ENCODE measurements around the gene RTP5. TPM values are rescaled to one million over a fixed set of nuclear protein-coding genes. Genes with fewer than 3 reads are reported as not detected.
"Not testable (repeated sequence)": the region's sequence is repeated elsewhere in the genome, so short reads cannot be mapped to it uniquely, and the experiment has no call there.

The RTP5 gene
- polyA plus RNA-seq, 3 donors = 0.10 TPM; not detected in 2

DNA sequence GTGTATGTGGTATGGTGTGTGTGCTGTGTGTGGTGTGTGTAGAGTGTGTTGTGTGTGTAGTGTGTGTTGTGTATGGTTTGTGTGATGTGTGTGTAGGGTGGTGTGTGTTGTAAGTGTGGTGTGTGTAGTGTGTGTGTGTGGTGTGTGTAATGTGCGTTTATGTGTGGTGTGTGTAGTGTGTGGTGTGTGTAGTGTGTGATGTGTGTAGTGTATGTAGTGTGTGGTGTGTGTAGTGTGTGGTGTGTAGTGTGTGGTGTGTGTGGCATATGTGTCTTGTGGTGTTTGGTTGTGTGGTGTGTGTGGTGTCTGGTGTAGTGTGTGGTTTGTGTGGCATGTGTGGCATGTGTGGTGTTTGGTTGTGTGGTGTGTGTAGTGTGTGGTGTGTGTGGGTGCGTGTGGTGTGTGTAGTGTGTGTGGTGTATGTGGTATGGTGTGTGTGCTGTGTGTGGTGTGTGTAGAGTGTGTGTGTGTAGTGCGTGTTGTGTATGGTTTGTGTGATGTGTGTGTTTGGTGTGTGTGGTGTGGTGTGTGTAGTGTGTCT is 4.0 kb upstream of the RTP5 start:
- WGBS, 3 donors = 78 to 90% (median 89%) methylated on average over 3 of the region's 3 CpGs
- H3K27ac ChIP-seq (ENCODE audit: low read depth, low read length) = no peak overlapping the region

DNA sequence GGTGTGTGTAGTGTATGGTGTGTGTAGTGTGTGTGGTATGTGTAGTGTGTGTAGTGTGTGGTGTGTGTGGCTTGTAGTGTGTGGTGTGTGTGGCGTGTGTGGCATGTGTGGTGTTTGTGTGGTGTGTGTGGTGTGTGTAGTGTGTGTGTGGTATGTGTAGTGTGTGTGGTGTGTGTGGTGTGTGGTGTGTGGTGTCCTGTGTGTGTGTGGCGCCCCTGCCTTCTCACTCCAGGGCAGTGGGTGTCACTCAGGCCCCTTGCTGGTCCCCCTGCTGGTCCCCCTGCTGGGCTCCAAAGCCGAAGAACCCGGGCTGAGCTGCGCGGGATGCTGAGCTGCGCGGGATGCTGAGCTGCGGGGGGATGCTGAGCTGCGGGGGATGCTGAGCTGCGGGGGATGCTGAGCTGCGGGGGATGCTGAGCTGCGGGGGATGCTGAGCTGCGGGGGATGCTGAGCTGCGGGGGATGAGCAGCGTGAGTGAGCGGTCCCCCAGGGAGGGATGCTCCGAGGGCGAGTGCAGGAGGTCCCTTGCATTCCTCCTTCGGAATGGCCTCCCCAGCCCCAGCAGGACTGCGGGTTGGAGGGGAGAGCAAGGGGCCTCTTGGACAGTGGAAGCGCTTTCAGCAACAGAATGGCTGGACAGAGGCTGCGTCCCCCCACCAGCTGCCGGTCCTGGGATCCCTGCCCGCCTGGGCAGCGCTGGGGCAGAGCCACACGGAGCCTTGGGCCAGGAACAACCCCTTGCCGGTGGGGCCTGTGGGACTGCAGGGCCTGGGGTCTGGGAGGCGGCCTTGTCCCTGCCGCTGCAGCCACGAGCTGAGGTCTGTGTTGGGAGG is 3.4 kb upstream of the RTP5 start:
- WGBS, 3 donors = 12 to 26% (median 15%) methylated on average over 22 to 31 of the region's 31 CpGs
- no peak overlapping the region for H3K27ac ChIP-seq (ENCODE audit: low read depth, low read length)

DNA sequence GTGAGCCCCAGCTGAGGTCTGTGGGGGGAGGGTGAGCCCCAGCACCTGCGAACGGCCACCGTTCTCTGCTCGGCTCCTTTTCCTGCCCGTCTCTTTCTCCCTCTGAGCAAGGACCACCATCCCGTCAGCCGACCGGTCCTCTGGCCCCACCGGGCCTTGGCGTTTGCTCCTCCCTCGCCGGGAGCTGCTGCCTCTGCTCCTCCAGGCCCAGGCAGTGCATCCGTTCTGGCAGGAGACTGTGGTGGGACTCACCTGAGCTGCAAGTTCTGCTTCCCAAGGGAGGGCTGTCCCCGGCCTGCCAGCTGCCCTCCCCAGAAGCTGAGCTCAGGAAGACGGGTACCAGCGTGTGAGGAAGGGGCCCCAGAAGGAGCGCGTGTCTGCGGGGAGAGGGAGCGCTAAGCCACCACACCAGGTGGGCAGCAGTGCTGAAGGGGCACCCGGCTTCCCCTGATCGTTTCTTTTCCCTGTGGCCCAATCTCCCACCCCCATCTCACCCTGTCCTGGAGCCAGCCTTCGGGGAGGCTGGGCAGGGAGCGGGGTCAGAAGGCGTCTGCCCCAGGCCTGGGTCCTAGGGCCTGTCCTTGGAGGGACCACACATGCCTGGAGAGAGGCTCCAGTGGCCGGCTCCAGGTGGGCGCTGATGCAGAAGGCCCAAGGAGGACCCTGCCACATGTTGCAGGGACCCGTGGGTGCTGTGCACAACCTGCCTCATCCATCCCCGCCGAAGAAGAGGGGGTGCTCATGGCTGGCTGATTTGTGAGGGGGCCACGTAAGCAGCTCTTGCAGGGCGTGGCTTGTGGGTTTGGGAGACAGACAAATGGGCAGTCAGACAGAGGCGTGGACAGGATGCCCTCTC is 2.5 kb upstream of the RTP5 start:
- WGBS, 3 donors = 50 to 62% (median 51%) methylated on average over 33 of the region's 33 CpGs
- no peak overlapping the region for H3K27ac ChIP-seq (ENCODE audit: low read depth, low read length)

DNA sequence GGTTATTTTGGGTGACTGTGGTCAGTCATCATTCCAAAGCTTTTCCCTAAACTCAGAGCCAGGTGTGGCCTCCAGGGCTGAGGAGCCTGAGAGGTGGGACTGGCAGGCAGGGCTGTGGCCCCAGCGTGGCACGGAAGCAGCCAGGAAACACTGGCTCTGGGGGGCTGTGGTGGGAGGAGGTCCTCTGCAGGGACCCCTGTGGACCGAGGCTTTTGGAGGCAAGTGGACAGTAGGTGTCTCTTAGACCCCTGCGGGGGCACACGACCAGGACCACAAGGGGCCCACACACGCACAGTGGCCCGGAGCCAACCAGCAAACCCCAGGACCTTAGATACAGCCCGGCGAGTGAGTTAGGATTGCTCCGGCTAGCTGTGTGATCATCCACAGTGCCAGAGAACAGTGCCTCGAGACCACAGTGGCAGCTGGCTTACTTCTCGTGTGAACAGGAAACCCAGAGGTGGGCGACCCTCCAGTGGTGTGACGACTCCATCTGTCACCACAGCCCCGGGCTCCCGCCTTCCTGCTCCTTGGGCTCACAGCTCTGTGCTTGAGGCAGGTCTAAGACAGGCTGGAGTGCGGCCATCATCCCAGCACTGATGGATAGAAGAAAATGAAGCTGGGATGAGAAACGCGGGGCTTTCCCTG is 1.6 kb upstream of the RTP5 start:
- WGBS, 3 donors = 45 to 58% (median 47%) methylated on average over 19 of the region's 19 CpGs
- H3K27ac ChIP-seq (ENCODE audit: low read depth, low read length) = no peak overlapping the region

DNA sequence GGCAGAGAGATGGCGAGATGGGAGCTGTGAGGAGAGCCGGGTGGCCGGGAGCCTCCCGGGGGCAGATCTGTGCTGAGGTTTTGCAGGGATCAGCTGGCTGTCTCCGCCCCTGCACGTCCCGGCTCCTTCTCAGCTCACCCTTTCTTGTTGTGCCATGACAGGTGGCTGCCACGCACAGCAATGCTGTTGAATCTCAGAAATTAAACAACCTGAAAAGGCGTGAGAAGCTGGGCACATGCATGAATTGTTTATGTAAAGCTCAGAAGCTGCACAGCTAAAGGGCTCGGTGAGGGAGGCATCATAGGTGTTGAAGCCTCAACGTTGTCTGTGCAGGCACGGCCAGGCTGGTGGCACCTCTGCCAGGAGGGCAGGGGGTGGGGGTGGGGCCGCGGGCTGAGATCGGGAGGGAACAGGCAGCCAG is 858 bp upstream of the RTP5 start:
- H3K27ac ChIP-seq (ENCODE audit: low read depth, low read length) = no peak overlapping the region
- 15 to 53% (median 41%) methylated on average over 15 of the region's 15 CpGs for WGBS, 3 donors

DNA sequence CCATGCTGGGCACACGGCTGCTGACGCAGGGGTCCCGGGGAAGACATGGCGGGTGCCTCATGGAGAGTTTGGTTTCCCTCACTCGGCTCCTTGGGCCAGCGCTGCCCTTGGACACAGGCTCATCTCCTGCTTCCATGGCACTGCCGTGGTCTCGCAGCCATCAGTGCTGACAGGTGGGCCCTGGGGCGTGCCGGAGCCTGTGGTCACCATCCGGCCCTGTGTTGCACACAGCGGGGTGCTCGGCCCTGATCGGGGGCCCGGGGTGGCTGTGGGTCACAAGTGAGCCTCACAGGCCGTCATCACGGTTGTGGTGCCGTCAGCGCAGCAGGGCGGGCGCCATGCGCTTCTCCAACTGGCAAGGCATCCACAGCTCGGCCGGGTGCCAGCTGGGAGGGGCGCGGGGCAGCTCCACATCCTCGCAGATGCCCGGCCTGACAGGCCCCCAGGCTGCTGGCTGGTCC is 582 bp downstream of the RTP5 start:
- 85 to 92% (median 91%) methylated on average over 27 to 28 of the region's 28 CpGs for WGBS, 3 donors
- no peak overlapping the region for H3K27ac ChIP-seq (ENCODE audit: low read depth, low read length)

DNA sequence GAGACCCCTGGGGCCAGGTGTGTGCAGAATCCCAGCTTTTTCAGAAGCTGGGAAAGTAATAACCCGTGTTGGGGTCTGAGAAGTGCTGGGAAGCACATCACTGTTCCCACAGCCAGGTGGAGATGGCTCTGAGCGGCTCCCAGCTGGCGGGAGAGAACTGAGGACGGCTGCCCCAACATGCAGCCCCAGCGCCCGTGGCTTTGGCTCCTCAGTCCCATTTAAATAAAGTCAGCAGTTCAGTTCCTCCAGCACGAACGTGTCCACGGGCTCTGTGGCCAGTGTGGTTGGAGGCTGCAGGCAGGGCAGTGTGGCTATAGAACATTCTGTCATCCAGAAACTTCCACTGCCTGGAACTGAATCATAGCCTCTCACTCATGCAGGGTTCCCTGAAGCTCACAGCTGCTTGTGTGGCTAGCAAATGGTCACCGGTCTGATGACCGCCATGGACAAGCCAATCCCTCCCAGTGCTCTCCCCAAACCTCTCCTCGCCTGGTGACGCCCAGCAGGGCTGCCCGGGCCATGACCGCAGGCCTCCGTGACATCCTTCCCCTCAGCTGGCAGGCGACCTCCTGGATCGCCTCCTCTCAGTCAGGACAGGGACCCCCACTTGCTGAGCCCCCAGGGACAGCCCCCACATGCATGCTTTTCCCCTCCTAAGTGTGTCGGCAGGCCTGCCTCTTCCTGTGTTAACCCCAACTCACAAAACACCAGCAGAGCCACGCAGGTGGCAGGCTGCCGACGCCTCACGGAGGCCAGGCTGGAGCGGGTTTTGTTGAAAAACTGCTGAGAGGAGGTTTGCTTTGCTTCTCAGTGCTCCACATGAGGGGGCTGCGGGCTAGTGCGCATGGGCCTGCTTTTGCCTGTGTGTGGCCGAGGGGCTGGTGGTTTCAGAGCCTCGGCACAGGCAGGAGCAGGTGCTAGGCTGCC is 1.3 kb downstream of the RTP5 start:
- 63 to 72% (median 65%) methylated on average over 28 of the region's 28 CpGs for WGBS, 3 donors
- no peak overlapping the region for H3K27ac ChIP-seq (ENCODE audit: low read depth, low read length)

DNA sequence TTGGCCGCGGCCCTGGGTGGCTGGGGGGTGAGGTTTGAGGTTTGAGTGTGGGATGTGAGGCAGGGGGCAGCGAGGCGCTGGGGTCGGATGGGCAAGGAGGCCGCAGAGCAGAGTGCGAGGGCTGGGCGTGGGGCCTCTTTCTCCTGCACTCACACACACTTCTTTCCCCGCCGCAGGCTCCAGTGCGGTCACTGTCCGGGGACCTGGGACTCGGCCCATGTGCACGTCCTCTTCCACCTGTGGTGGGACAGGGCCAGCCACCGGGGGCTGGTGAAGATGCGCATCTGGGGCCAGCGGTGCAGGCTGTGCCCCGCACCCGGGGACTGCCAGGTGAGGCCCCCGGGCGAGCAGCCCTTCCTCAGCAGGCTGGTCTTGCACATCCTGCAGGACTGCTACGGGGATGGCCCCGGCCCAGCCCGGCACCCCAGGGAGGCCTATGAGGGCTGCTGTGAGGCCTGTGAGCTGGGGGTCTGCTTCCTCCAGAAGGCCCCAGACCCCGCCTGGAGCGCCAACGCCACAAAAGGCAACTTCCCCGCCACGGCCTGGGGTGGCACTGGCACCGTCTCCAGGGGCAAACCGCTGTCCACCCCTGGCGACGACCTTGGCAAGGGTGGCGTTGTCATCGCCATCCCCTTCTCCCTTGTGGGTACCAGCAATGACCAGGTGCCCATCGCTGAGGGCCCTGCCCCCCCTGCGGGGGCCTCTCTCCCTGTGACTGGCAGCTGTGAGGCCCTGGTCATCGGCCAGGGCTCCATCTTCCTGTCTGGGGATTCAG is 2.2 kb downstream of the RTP5 start:
- H3K27ac ChIP-seq (ENCODE audit: low read depth, low read length) = no peak overlapping the region
- 90 to 91% (median 90%) methylated on average over 25 to 38 of the region's 38 CpGs for WGBS, 3 donors

DNA sequence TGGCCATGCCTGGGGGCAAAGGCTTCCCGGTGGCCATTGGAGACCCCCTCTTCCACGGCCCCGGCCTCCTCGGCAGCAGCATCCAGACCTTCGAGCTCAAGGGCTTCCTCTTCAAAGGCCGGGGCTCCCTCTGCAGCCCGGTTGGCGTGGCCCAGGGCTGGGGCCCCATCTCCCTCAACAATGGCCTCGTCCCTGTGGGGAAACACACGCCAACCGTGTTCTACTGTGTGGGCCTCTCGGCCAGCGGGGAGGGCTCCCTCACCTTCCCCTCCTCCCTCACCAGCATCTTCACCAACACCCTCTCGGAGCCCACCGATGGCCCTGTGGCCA is 2.7 kb downstream of the RTP5 start:
- WGBS, 3 donors = 81 to 90% (median 84%) methylated on average over 14 to 15 of the region's 15 CpGs

DNA sequence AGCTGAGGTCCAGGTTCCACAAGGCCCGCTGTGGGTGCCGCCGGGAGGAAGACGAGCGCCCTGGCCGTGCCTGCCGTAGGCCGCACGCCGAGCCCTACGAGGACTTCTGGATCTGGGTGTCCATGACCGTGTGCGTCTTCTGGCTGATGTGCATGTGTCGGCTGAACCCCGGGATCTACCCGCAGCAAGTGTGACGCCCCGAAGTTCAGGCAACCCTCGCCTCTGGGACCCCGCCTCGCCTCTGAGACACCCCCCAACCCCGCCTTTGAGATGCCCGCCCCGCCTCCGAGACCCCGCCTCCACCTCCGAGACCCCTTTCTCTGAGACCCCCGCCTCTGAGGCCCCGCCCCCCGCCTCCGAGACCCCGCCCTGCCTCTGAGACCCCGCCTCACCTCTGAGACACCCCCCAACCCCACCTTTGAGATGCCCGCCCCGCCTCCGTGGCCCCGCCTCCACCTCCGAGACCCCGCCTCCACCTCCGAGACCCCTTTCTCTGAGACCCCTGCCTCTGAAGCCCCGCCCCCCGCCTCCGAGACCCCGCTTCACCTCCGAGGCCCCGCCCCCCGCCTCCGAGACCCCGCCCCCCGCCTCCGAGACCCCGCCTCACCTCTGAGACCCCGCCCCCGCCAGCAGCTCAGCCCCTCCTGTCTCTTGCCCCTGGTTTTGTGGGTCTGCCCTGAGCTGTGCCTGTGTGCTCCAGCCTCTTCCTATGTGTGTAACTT is 3.7 kb downstream of the RTP5 start:
- WGBS, 3 donors = 90 to 95% (median 95%) methylated on average over 25 to 54 of the region's 54 CpGs
- no peak overlapping the region for H3K27ac ChIP-seq (ENCODE audit: low read depth, low read length)

More for the DNA sequence above, 2.7 kb downstream of the RTP5 start:
- H3K27ac ChIP-seq (ENCODE audit: low read depth, low read length) = no peak overlapping the region

DNA sequence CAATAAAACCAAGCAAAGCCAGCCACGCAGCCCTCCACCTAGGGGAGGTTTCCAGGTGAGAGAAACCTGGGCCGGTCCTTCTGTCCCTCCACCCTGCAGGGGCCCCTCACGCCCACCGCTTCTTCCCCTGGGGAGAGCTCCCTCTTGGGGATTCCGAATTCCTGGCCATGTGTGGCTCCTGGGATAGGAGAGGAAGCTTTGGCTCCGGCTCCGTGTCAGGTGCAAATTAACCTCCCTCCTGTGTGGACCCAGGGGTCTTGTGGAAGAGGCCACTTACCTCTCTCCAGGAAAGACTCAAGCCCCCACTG is 4.2 kb downstream of the RTP5 start:
- H3K27ac ChIP-seq (ENCODE audit: low read depth, low read length) = no peak overlapping the region
- 82 to 97% (median 92%) methylated on average over 7 of the region's 7 CpGs for WGBS, 3 donors

DNA sequence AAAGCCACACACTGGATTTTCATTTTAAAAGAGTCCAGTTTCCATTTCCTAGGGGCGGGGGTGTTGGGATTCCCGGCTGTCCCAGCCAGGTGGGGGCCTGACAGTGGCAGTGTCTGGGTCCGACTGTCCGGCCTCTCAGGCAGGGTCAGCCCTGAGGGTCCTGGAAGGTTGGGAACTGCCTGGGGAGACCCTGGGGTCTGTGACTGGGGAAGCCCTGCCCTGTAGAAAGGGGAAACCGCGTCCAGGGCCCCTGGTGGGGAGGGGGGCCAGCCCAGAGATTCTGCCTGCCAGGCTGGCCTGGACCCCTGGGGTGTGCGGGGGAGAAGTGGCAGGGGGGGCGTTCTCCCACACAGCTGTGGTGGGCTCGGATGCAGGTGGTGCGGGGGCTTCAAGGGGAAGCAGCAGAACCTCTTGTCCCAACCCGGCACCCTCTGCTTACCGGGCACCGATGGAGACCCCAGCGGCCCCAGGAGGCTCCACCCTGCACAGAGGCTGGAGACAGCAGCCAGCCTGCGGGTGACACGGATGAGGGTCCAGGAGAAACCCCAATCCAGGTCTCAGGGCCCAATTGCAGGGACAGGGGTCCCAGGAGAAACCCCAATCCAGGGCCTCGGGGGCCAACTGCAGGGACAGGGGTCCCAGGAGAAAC is 4.9 kb downstream of the RTP5 start:
- 93 to 98% (median 95%) methylated on average over 15 to 17 of the region's 17 CpGs for WGBS, 3 donors

DNA sequence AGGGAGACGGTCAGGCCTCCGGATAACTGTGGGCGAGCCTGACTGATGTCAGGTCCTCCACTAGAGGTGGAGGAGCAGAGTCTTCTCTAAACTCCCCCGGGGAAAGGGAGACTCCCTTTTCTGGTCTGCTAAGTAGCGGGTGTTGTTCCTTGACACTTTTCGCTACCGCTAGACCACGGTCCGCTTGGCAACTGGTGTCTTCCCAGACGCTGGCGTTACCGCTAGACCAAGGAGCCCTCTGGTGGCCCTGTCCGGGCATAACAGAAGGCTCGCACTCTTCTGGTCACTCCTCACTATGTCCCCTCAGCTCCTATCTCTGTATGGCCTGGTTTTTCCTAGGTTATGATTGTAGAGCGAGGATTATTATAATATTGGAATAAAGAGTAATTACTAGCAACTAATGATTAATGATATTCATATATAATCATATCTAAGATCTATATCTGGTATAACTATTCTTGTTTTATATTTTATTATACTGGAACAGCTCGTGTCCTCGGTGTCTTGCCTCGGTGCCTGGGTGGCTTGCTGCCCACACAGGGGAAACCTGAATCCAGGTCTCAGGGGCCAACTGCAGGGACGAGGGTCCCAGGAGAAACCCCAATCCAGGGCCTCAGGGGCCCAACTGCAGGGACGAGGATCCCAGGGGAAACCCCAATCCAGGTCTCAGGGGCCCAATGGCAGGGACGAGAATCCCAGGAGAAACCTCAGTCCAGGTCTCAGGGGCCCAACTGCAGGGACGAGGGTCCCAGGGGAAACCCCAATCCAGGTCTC is 6.4 kb downstream of the RTP5 start:
- H3K27ac ChIP-seq (ENCODE audit: low read depth, low read length) = not testable (repeated sequence)
- 51 to 72% (median 58%) methylated on average over 17 to 21 of the region's 22 CpGs for WGBS, 3 donors

More for the DNA sequence above, 4.9 kb downstream of the RTP5 start:
- H3K27ac ChIP-seq (ENCODE audit: low read depth, low read length) = no peak overlapping the region

DNA sequence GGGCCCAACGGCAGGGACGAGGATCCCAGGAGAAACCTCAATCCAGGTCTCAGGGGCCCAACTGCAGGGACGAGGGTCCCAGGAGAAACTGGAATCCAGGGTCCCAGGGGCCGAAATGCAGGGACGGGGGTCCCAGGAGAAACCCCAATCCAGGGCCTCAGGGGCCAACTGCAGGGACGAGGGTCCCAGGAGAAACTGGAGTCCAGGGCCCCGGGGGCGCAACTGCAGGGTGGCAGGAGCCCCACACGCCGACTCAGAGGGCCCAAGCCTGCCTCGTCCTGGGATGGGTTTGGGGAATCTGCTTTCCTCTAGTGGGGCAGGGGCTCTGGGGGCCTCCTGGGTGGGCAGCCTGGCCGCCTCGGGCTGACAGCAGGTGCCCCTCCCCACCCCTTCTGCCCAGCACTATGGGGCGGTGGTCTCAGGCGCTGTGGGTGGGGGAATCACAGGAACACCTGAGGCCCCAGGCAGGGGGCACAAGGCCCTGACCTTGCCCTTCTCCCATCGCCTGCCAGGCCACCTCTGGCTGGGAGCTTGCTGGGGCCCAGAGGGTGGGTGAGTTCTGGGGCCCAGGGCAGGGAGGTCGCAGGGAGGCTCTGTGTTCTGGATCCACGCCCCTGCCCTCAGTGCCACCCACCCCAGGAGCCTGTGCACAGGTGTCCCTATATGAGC is 7.1 kb downstream of the RTP5 start:
- WGBS, 3 donors = 82 to 86% (median 84%) methylated on average over 18 of the region's 18 CpGs
- no peak overlapping the region for H3K27ac ChIP-seq (ENCODE audit: low read depth, low read length)

DNA sequence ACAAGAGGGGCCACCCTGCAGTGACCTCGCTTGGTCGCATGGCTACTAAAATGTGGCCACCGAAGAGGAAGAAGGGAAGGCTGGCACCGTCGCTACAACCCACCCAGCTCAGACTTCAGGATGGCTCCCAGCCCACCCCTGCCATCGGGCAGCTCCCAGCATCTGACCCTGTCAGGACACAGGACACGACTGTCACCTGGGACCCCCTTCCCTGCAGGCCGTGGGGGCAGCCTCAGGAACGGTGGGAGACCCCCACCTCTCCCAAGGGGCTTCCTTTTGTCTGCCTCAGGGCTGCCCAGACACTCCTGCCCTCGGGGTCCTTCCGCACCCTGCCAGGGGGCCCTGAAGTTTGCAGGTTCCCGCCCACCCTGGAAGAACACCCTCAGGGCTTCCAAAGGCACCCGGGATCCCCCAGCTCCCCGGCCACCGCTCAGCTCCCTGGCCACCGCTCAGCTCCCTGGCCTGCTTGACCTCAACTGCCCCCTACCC is 7.7 kb downstream of the RTP5 start:
- no peak overlapping the region for H3K27ac ChIP-seq (ENCODE audit: low read depth, low read length)
- WGBS, 3 donors = 70 to 78% (median 76%) methylated on average over 9 to 16 of the region's 16 CpGs
